DMS153 treated with DMSO at 0.1 percent for 48 hours (cell line): Measurements from ENCODE around the gene MKNK2.
A peak's percentile ranks its signal among the peaks of the same experiment; 100 is the strongest.
"Not testable (repeated sequence)": the region's sequence is repeated elsewhere in the genome, so short reads cannot be mapped to it uniquely, and the experiment has no call there.

ENCODE experiments used
- DNase-seq: peaks from one replicate; lab custom pipeline; 2025; ENCODE audit not compliant: unreplicated experiment; lab: John Stamatoyannopoulos, UW

Gene MKNK2

DNA sequence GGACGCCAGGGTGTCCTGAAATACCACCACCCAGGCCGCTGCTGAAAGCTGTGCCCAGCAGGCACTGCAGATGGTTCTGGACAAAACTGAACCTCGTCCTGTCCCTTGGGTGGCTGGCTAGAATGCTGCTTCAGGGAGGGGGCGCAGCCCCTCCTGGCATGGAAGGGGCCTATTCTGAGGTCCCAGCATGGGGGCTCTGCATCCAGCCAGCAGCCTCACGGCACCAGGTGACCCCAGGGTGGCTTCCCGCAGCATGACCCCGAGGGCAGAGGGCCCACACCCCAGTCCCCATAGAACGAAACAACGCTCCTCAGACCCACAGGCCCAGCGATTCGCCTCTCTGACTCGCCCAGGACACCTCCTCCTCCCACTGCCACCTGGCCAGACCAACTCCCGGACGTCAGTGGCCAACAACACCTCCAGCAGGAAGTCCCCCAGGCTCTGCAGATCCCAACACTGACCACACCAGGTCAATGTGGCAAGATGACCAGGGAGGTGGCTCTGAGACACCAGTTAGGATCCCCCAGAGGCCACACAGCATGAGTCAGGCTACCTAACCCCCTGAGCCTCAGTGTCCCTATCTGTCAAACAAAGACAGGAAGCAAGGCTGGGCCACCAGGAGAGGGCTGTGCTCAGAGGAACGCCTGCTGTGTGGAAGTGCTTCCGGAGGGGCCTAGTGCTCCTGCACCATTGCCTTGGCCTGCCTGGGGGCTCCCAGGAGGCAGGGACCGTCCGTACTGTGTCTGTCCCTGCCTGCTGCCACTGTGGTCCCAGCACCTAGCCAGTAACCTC, 6.1 kb downstream of the MKNK2 start:
- DNase-seq = no peak

GRCh38 chr19:2043961-2044708, 6.9 kb downstream of the MKNK2 start:
- no peak for DNase-seq

DNA sequence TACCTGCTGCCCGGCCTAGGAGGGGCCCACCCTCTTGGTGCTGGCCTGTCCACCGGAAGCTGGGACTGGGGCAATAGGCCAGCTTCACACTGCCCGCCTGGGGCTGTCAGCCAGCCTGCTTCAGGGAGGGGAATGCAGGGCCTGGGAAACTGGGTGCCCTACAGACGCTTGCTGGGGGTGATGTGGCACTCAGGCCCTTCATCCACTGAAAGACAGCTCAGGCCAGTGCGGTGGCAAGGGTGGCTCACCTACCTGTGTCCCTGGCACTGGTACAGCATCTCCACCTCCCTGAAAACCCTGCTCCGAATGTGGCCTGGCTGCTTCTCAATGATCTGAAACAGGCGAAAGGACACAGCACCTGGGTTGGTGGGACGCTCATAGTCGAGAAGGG, 7.8 kb downstream of the MKNK2 start:
- no peak for DNase-seq

- DNase-seq = no peak
Measured at GRCh38 chr19:2042485-2043250, 8.4 kb downstream of the MKNK2 start.

GRCh38 chr19:2041683-2042484, 9.2 kb downstream of the MKNK2 start:
- peak; percentile 63 for DNase-seq

DNA sequence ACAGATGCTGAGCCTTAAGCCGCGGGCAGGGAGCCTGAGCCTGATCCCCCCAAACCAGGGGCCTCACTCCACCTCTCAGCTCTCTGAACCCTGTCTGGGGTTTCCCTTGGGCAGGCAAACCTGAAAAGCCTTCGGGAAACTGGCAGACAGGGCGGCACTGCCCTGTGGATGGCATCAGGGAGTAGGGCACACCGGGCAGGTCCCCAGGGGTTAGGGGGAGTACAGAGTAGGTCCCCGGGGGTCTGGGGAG, 9.7 kb downstream of the MKNK2 start:
- no peak for DNase-seq

- no peak for DNase-seq
Measured at GRCh38 chr19:2040647-2041432, 10.2 kb downstream of the MKNK2 start.

DNA sequence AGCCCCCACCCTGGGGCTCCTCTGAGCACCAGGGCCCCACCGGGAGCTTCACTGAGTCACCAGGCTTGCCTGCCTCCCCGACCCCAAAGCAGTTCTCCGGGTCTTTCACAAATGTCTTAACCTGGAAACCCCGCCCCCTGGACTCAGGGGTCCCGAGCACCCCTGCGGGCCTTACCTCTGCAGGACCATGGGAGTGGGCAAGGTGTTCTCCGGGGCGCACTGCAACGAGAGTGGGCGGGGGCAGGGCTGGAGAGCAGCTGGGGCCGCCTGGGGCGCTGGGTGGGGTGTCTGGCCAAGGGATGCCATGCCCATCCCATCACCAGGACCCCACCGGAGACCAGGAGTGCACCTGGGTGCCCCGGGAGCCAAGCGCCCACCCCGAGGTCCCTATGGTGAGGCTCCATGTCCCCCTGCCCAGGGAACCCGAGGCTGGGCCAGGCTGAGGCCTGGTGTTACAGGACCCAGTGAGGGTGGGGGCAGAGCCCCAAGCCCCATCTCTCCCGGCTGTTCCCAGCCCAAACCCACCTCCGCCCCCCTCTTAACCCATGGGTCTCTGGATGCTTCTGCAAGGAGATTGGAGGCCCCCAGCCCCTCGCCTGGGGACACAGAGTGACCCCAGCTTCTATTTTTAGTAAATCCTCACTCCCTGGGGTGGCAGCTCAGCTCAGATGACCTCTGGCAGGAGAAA, 10.9 kb downstream of the MKNK2 start:
- no peak for DNase-seq

- DNase-seq = no peak
Measured at GRCh38 chr19:2039089-2039958, 11.7 kb downstream of the MKNK2 start.

DNA sequence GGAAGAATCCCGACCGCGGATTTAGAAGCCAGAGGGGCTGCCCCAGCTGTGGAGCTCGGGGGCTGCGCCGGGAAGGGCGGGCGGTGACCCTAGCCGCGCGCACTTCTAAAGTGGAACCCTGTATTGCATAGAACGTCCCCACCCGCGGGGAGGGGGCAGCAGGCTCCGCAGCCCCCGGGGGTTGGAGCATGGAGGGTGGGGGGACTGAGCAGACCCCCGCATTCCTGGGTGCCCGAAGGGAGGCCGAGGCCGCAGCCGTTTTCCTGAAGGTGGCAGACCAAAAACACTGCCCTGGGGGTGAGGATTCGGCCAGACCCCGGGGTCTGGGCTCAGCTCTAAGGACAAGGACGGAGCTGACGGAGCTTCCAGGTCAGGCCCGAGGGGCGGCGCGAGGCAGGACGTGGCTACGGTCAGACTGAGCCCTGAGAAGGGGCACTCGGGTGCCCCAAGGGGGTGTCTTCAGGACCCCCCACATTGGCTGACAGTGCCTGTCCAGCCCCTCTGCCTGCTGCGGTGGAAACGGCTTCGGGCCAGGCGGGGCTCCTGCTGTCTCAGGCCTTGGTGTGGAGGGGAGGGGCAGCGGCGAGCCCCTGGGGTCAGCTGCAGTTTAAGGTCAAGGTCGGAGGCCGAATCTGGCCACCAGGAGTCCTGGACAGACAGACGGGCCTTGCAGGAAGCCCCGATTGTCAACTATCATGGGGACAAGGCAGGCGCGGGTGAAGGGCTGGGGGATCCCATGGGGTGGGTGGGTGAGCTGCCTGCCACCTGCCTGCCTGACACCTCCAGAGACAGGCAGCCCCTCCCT, 12.6 kb downstream of the MKNK2 start:
- no peak for DNase-seq

DNA sequence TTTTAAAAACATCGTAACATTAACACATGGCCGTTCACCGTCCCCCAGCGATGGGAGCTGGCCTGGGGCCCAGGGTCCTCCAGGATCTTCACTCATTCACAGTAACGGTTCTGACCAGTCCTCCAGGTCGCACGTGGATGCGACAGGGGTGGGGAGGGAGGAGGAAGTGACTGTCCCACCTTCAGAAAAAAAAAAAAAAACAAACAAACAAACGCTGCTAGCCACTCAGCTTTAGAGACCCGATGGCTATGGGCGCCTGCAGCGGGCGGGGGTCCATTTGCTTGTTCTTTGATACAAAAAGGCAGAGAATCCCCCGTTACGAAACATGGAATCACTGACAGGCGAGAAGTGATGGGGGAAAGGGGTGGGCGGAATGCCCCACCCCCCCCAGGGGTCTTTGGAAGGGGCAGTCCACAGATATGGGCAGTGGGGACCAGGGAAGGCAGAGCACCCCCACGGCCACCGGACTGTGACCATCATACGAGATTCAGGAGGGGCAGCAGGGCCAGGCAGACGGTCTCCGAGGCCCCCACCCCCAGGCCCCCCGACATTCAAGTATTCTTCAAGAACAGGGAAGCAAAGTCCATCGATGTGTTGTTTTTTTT, 13.3 kb downstream of the MKNK2 start:
- no peak for DNase-seq

- DNase-seq = no peak
Measured at GRCh38 chr19:2036424-2036823, 14.6 kb downstream of the MKNK2 start.

DNA sequence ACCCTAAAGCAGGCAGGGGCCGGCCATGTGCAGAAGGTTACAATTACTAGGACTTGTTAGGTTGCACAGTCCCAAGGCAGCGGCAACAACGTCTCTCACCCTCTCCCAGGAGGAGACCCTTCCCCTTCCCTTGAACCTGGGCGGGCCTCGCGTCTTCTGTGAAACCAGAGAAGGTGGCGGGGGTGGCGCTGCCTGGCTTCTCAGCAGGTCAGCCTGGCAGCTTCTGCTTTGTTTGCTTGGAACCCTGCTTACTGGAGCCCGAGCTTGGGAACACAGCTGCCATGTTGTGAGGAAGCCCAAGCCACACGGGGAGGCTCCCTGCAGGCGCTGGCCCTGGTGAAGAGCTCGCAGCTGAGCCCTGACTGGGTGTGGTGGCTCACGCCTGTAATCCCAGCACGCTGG, 15.5 kb downstream of the MKNK2 start:
- DNase-seq = no peak

- DNase-seq = no peak
Measured at GRCh38 chr19:2034729-2035589, 16.1 kb downstream of the MKNK2 start.

- not testable (repeated sequence) for DNase-seq
Measured at GRCh38 chr19:2034253-2034652, 16.8 kb downstream of the MKNK2 start.

DNA sequence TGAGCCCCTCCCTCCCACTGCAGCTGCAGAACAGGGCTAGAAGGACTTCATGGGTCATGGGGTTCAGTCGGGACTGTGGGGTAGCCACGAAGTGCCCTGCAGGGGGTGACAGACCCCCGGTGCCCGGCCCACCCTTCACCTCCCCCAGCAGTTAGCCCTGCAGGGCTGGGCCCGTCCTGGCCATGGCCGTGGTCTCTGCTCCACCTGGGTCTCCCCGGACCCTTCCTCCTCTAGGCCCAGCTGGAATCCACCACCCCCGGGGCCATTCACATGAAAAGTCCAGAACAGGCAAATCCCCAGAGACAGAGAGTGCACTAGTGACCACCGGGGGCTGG, 17.3 kb downstream of the MKNK2 start:
- no peak for DNase-seq
